Upper lobe of right lung (tissue), 1 donor: ENCODE data around the gene FADS2. TPM values are rescaled to one million over a fixed set of nuclear protein-coding genes. Genes with fewer than 3 reads are reported as not detected.
A peak's percentile ranks its signal among the peaks of the same experiment; 100 is the strongest.

Experiments used
- ATAC-seq: fragments of 200-7000 bp; cut with Tn5 transposase; one replicate; pipeline ENCODE4 v1.9.1; 2020; ENCODE audit warnings: mild to moderate bottlenecking, moderate library complexity
- DNase-seq: peaks from one replicate; pipeline ENCODE4 v3.0.0-alpha.2; 2020
- H3K27ac ChIP-seq: fragments of 200-600 bp; one replicate; pipeline ENCODE4 v1.8.0; 2022
- H3K27me3 ChIP-seq: fragments of 200-600 bp; one replicate; pipeline ENCODE4 v1.8.0; 2022; ENCODE audit warnings: mild to moderate bottlenecking
- H3K36me3 ChIP-seq: fragments of 200-600 bp; one replicate; pipeline ENCODE4 v1.8.0; 2022
- H3K4me1 ChIP-seq: fragments of 200-600 bp; one replicate; pipeline ENCODE4 v1.8.0; 2022
- H3K4me3 ChIP-seq: fragments of 200-600 bp; one replicate; pipeline ENCODE4 v1.8.0; 2022; ENCODE audit warnings: mild to moderate bottlenecking
- H3K9me3 ChIP-seq: fragments of 200-600 bp; one replicate; pipeline ENCODE4 v1.8.0; 2022
- CTCF ChIP-seq: fragments of 200-600 bp; IDR thresholded peaks from one replicate; pipeline ENCODE4 v1.8.0; 2022; ENCODE audit warnings: antibody characterized with exemption
- intact Hi-C: fragments of 100-400 bp; cut with DNase I; formaldehyde crosslinking; loops from one replicate; pipeline ENCODE4 v1.11.0; 2022
- total RNA-seq: library from RNA; stranded (reverse); fragmentation: NEBNext Ultra II Directional; extraction: Animal tissue kit (Norgen Biotek cat#: 25700); gene quantifications from one replicate; pipeline ENCODE4 v1.2.1, GENCODE V29; 2021
- donor health status: DM: no; HTN: yes; CAD: no; lungs with severe emphysema.

FADS2 gene
- total RNA-seq, 1 donor from 2014 or later: 75.1 TPM

GRCh38 chr11:61854966-61855714 lies 27.0 kb downstream of the FADS2 start:
- H3K27ac ChIP-seq: no peak overlapping the region
- H3K27me3 ChIP-seq: no peaks in the 10 kb centered on the region
- peaks cover 14% of the 10 kb centered on the region for H3K36me3 ChIP-seq
- DNase-seq (no peak), ATAC-seq (peak; percentile 12)
- intact Hi-C loops: no loop called here
- H3K4me3 ChIP-seq: no peak overlapping the region
- H3K4me1 ChIP-seq: no peaks in the 10 kb centered on the region
- H3K9me3 ChIP-seq: no peaks in the 10 kb centered on the region
- no peak for TF ChIP-seq CTCF

GRCh38 chr11:61855939-61856680 lies 28.0 kb downstream of the FADS2 start:
- DNase-seq (no peak), ATAC-seq (no peak)
- H3K27ac ChIP-seq: no peak overlapping the region
- no peaks in the 10 kb centered on the region for H3K4me1 ChIP-seq
- TF ChIP-seq CTCF: no peak
- H3K27me3 ChIP-seq: no peaks in the 10 kb centered on the region
- peaks cover 4% of the 10 kb centered on the region for H3K36me3 ChIP-seq
- H3K4me3 ChIP-seq: no peak overlapping the region
- intact Hi-C loops: no loop called here
- H3K9me3 ChIP-seq: no peaks in the 10 kb centered on the region

DNA sequence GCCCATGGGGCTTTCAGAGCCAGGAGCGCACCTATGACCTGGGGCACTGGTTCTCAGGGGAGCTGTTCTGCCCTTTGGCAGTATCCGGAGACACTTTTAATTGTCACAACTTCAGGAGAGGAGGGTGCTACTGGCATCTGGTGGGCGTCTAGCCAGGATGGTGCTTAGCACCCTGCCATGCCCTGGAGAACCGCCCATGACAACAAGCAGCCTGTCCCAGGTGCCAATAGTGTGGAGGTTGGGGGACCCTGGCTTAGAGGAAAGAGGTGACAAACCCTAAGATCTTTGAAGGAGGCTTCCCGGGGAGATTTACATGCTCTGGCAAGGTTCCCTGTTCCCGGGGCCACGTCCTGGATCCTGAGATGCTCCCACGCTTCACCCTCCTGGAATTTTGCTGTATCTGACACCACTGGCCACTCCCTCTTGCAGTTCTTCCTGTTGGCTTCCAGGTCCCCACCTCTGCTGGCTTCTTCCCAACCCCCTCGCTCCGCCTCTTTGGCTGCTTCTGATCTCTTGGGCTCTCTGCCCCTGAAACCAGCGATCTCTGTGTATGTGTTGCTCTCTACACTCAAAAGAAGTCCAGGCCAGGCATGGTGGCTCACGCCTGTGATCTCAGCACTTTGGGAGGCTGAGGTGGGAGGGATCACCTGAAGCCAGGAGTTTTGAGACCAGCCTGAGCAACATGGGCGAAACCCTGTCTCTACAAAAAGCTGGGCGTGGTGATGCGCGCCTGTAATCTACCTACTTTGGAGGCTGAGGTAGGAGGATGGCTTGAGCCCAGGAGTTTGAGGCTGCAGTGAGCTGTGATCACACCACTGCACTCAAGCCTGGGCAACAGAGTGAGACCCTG lies 32.2 kb downstream of the FADS2 start:
- H3K27me3 ChIP-seq: no peaks in the 10 kb centered on the region
- DNase-seq: no peak
- H3K4me3 ChIP-seq: no peak overlapping the region
- no peaks in the 10 kb centered on the region for H3K4me1 ChIP-seq
- no peak overlapping the region for H3K27ac ChIP-seq
- H3K9me3 ChIP-seq: no peaks in the 10 kb centered on the region
- ATAC-seq: peak; percentile 11
- H3K36me3 ChIP-seq: no peaks in the 10 kb centered on the region
- intact Hi-C loops: no loop called here
- TF ChIP-seq CTCF: no peak

GRCh38 chr11:61861634-61862033 lies 33.5 kb downstream of the FADS2 start:
- TF ChIP-seq CTCF: no peak
- no peak for ATAC-seq
- H3K4me1 ChIP-seq: no peaks in the 10 kb centered on the region
- H3K36me3 ChIP-seq: peaks cover 3% of the 10 kb centered on the region
- no peaks in the 10 kb centered on the region for H3K9me3 ChIP-seq
- H3K27ac ChIP-seq: no peak overlapping the region
- no peaks in the 10 kb centered on the region for H3K27me3 ChIP-seq
- no peak for DNase-seq
- no peak overlapping the region for H3K4me3 ChIP-seq
- intact Hi-C loops: no loop called here

GRCh38 chr11:61862714-61863547 lies 34.8 kb downstream of the FADS2 start:
- no peaks in the 10 kb centered on the region for H3K4me1 ChIP-seq
- no peaks in the 10 kb centered on the region for H3K27me3 ChIP-seq
- intact Hi-C loops: no loop called here
- H3K4me3 ChIP-seq: no peak overlapping the region
- ATAC-seq: no peak
- H3K36me3 ChIP-seq: peaks cover 3% of the 10 kb centered on the region
- no peak for TF ChIP-seq CTCF
- H3K9me3 ChIP-seq: no peaks in the 10 kb centered on the region
- H3K27ac ChIP-seq: no peak overlapping the region
- no peak for DNase-seq
